IPS-NIHi11 (cell line): ENCODE results near the gene GSTM2.
A peak's percentile ranks its signal among the peaks of the same experiment; 100 is the strongest.

ENCODE experiments used
- DNase-seq: peaks from one replicate; pipeline ENCODE4 v3.0.0; 2012; ENCODE audit warnings: mixed read lengths, low spot score

Gene GSTM2

DNA sequence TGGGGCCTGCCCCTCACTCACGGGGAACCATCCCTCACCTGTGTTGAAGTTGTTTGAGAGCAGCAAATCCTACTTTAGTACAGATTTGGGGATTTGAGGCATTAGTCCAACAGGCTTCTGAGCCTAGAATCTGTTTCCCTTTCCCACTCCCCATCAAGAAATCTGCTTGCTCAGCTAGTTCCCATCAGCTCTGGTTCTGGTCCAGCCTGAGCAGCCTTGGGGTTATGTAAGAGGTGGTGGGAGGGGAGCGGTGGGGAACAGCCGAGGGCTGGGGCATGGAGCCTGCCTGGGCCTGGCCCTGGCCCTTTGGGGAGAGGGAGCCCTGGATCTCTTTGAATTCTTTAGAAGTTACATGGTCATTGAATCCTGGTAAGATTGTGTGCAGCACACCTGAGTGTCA is 48.3 kb downstream of the GSTM2 start:
- DNase-seq: no peak

- no peak for DNase-seq
Measured at GRCh38 chr1:109716570-109717090, 48.8 kb downstream of the GSTM2 start.

- DNase-seq: no peak
Measured at GRCh38 chr1:109717729-109718128, 49.9 kb downstream of the GSTM2 start.

DNA sequence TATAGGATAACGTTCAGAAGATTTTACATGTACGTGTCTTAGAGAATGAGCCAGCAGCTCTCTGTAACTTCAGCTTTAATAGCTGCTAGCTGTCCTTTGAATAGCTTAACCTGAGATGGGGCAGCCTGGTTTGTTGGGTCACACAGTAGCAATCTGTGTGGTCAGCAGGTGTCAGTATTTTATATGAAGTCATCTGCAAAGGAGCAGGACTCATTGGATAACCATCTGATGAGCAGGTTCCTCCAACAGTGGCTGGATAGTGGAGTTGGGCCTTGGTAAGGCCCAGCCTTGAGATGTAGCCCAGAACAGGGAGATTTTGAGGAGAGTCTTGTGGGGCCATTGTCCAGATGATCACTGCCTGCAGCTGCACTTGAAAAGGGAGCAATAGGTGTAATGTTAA is 50.6 kb downstream of the GSTM2 start:
- DNase-seq: peak; percentile 50

- no peak for DNase-seq
Measured at GRCh38 chr1:109719337-109719837, 51.5 kb downstream of the GSTM2 start.

GRCh38 chr1:109721042-109721441 is 53.2 kb downstream of the GSTM2 start:
- no peak for DNase-seq

DNA sequence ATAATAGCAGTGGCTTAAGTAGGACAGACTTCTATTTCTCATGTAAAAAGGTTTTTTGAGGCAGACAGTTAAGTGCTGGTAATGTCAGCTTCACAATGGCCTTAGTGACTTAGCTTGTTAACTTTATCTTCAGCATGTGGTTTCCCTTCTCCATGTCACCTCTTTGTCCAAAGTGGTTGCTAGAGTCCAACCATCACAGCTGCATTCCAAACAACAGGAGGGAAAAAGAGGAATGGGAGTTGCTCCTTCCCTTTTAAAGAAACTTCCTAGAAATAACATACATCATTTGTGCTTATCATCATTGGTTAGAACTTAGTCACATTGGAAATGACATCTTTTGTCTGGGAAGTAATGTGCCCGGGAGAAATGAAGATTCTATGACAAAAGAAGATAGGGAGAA is 54.1 kb downstream of the GSTM2 start:
- DNase-seq: no peak

DNA sequence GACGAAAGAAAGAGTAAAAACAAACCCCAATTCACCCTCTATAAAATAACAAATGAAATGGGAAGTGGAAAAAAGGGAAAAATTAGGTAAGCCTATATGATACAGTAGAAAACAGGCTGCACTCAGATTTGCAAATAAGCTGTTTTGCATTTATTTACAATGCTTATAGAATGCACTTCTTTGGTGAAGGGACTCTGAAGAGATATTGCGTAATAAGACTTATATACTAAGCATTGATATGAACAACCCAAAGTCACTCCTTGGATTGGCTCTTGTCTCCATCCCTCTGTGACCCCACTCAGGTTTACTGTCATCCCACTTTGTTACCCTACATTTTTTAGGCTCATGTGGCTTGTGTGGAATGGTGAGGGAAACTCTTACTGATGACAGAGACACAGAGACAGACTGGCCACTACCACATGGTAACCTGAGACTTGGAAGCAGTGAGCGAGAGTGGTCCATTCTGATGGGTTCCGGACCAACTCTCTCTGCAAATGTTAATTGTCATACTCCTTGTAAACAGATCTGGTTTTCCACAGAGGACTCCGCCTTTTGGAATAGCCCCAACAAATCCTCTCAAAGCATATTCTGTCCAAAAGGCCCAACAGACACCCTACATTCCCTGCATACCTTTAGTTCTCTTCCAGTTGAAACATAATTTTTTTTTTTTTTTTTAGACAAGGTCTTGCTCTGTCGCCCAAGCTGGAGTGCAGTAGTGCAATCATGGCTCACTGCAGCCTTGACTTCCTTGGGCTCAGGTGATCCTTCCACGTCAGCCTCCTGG is 55.2 kb downstream of the GSTM2 start:
- peak; percentile 18 for DNase-seq
